Sigmoid colon (tissue), 7 donors: Measurements from ENCODE around the gene SLC22A8. TPM values are rescaled to one million over a fixed set of nuclear protein-coding genes. Genes with fewer than 3 reads are reported as not detected.

Experiments
- DNase-seq: peaks from one replicate; pipeline ENCODE4 v3.0.0-alpha.2; 2019
- H3K27ac ChIP-seq, 4 donors: fragments of 200-600 bp; sonication (generic); one replicate each; pipeline ENCODE4 v1.5.1; 2016 to 2019; ENCODE audit warnings: mild to moderate bottlenecking in 1 of 4
- H3K27me3 ChIP-seq, 3 donors: fragments of 200-600 bp; sonication (generic); one replicate each; pipeline ENCODE4 v1.5.1; 2019; ENCODE audit warnings: mild to moderate bottlenecking in 1 of 3
- H3K36me3 ChIP-seq, 4 donors: fragments of 200-600 bp; sonication (generic); one replicate each; pipeline ENCODE4 v1.5.1; 2016 to 2019
- H3K4me1 ChIP-seq, 4 donors: fragments of 200-600 bp; sonication (generic); one replicate each; pipeline ENCODE4 v1.5.1; 2017 to 2019
- H3K4me3 ChIP-seq, 4 donors: fragments of 200-600 bp; sonication (generic); one replicate each; pipeline ENCODE4 v1.5.1; 2017 to 2019; ENCODE audit warnings: mild to moderate bottlenecking in 2 of 4, moderate library complexity in 1 of 4
- H3K9me3 ChIP-seq, 4 donors: fragments of 200-600 bp in 3 of 4; sonication (generic) in 3 of 4; one replicate each; pipeline versions ENCODE4 v1.5.1 to v1.6.1; 2013 to 2019
- EP300 ChIP-seq, 4 donors: sonication (generic); formaldehyde crosslinking; IDR thresholded peaks; one replicate each; pipeline ENCODE4 v1.6.1; 2017; ENCODE audit warnings: antibody characterized with exemption in 4 of 4
- POLR2A ChIP-seq, 2 donors: fragments of 450-650 bp; IDR thresholded peaks; one replicate each; pipeline ENCODE4 v1.6.1; 2016; ENCODE audit warnings: antibody characterized with exemption in 2 of 2, mild to moderate bottlenecking in 2 of 2, moderate library complexity in 2 of 2
- POLR2AphosphoS5 ChIP-seq, 4 donors: sonication (generic); formaldehyde crosslinking; IDR thresholded peaks; one replicate each; pipeline ENCODE4 v1.6.1; 2017; ENCODE audit warnings: antibody characterized with exemption in 4 of 4
- WGBS, 2 donors: extraction: QIAGEN DNeasy Blood & Tissue Kit; methylation state at CpG; one replicate each; pipeline ENCODE4 v1.1.7; 2013; 5-methylcytosine and 5-hydroxymethylcytosine counted together
- intact Hi-C: fragments of 100-400 bp; cut with DNase I; formaldehyde crosslinking; loops from one replicate; pipeline ENCODE4 v1.15.1; 2023
- polyA plus RNA-seq, 3 donors: library from polyadenylated mRNA; stranded (reverse); fragments of 200-250 nt; gene quantifications; one replicate each; pipeline ENCODE4 v1.2.3, GENCODE V29; 2013
- total RNA-seq, 4 donors: library from RNA; depleted of rRNA; stranded (reverse); fragments of >200 nt; gene quantifications; one replicate each; pipeline ENCODE4 v1.1.0, GENCODE V29; 2016
- TF ChIP-seq, protein P1 (sequence below), 4 experiments: fragments of 450-650 bp in 3 of 4; fragments of 200-600 bp in 1 of 4; IDR thresholded peaks; one replicate each; pipeline ENCODE4 v1.5.1; 2016 to 2019; ENCODE audit warnings: antibody characterized with exemption in 4 of 4, mild to moderate bottlenecking in 3 of 4, moderate library complexity in 2 of 4
- donor health status: healthy with polysubstance abuse.
- donor health status: Bipolar disorder and iron deficiency.
- donor health status: healthy.

The SLC22A8 gene
- total and polyA plus RNA-seq, 7 donors = not detected

DNA sequence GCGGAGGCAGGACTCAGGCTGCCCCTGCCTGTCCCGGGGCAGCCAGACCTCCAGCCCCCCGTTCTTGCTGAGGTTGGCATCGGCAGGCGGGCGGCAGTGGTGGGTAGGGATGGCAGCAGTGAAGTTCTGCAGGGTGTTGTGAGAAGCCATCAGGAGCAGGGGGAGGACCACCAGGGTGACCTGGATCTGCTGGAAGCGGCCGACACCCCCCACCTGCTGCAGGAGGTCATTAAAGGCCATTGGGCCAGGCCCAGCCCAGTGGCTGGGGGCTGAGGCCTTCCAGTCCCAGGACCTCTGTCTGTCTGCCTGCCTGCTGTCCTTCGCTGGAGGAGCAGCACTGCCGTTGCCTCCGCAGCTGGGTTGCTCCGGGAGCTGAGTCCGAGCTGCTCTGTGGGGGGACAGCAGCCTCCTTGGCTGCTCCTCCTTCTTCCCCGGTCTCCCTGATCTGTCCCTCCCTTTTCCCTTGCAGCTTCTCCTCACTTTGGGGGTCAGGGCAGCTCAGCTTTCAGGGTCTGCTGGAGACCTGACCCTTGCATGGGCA is 31.1 kb downstream of the SLC22A8 start, which contains the start of gene SLC22A6:
TSS of gene SLC22A6 (minus strand) at position 517 of the 541 bp plus-strand sequence. CDS start at position 240, 277 bp downstream.
- intact Hi-C loops = no loop called here
- no peaks in the 10 kb centered on the region for H3K36me3 ChIP-seq
- no peak within 1 kb of the TSS for H3K27ac ChIP-seq
- 69 to 70% methylated on average over 14 of the region's 14 CpGs for WGBS, 2 donors
- no peaks in the 10 kb centered on the region for H3K4me1 ChIP-seq
- no peaks in the 10 kb centered on the region for H3K9me3 ChIP-seq
- H3K27me3 ChIP-seq = no peaks in the 10 kb centered on the region
- no peak for TF ChIP-seq EP300 (IDR thresholded peaks at IDR 0.05)
- no peak for TF ChIP-seq POLR2A (IDR thresholded peaks at IDR 0.05)
- TF ChIP-seq, protein P1, sequence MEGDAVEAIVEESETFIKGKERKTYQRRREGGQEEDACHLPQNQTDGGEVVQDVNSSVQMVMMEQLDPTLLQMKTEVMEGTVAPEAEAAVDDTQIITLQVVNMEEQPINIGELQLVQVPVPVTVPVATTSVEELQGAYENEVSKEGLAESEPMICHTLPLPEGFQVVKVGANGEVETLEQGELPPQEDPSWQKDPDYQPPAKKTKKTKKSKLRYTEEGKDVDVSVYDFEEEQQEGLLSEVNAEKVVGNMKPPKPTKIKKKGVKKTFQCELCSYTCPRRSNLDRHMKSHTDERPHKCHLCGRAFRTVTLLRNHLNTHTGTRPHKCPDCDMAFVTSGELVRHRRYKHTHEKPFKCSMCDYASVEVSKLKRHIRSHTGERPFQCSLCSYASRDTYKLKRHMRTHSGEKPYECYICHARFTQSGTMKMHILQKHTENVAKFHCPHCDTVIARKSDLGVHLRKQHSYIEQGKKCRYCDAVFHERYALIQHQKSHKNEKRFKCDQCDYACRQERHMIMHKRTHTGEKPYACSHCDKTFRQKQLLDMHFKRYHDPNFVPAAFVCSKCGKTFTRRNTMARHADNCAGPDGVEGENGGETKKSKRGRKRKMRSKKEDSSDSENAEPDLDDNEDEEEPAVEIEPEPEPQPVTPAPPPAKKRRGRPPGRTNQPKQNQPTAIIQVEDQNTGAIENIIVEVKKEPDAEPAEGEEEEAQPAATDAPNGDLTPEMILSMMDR (IDR thresholded peaks at IDR 0.05) = no peak
- TF ChIP-seq POLR2AphosphoS5 (IDR thresholded peaks at IDR 0.05) = no peak
- H3K4me3 ChIP-seq = no peak within 1 kb of the TSS
- DNase-seq = no peak

DNA sequence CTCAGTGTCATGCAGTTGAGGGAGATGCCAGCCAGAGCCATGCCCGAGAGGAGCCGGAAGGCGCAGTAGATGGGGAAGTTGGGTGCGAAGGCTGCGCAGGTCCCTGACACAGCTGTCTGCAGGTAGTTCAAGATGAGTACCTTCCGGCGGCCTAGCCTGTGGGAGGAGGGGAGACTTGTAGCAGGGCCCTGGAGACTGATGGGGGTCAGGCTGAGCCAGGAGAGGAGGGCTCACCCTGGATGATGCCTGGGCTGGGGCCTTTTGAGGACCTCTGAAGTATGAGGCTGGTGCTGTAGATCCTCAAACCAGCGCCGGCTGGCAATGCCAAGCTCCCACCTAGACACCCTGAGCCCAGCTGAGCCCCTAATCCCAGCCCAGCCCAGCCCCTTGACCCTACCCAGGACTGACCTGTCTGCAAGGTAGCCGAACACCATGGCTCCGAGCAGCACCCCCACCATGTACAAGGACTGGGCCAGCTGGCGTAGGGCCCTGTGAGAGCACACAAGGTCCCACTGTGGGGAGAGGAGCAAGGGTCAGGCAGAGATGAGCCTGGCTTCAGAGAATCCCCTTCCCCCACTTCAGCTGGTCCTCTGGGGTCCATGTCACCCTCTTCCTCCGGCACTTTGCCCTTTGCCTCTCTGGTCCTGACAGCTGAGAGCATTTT is 32.0 kb downstream of the SLC22A8 start:
- DNase-seq = no peak
- Histone ChIP-seq H3K36me3 (no peaks in the 10 kb centered on the region), H3K4me1 (no peaks in the 10 kb centered on the region), H3K27me3 (no peaks in the 10 kb centered on the region), H3K4me3 (no peak overlapping the region), H3K27ac (no peak overlapping the region), H3K9me3 (no peaks in the 10 kb centered on the region)
- intact Hi-C loops = no loop called here
- WGBS, 2 donors = 88% methylated on average over 13 of the region's 13 CpGs
- TF ChIP-seq POLR2AphosphoS5 (IDR thresholded peaks at IDR 0.05) (no peak), EP300 (IDR thresholded peaks at IDR 0.05) (no peak), POLR2A (IDR thresholded peaks at IDR 0.05) (no peak)
- TF ChIP-seq, protein P1 (IDR thresholded peaks at IDR 0.05) = no peak

DNA sequence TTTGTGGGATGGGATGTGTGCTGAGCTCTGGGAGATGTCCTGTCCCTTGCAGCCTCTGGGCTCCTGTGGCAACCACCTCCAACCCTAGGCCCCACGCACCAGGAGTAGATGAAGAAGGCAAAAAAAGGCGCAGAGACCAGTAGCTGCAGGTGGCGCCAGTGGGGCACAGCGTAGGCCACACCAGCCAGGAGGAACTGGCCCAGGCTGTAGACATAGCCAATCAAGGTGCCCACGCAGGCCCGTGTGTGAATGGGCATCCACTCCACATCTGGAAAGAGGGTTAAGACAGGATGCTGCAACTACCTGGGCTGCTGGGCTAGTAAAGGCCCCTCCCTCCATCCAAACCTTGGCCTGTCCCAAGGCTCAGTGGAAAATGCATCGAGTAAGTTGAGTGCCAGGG is 33.9 kb downstream of the SLC22A8 start:
- intact Hi-C loops = no loop called here
- TF ChIP-seq EP300 (IDR thresholded peaks at IDR 0.05) = no peak
- no peak for TF ChIP-seq POLR2A (IDR thresholded peaks at IDR 0.05)
- TF ChIP-seq, protein P1 (IDR thresholded peaks at IDR 0.05) = no peak
- H3K9me3 ChIP-seq = no peaks in the 10 kb centered on the region
- no peak overlapping the region for H3K4me3 ChIP-seq
- 85 to 91% methylated on average over 7 of the region's 7 CpGs for WGBS, 2 donors
- H3K36me3 ChIP-seq = no peaks in the 10 kb centered on the region
- H3K27ac ChIP-seq = no peak overlapping the region
- DNase-seq = no peak
- H3K27me3 ChIP-seq = no peaks in the 10 kb centered on the region
- no peaks in the 10 kb centered on the region for H3K4me1 ChIP-seq

DNA sequence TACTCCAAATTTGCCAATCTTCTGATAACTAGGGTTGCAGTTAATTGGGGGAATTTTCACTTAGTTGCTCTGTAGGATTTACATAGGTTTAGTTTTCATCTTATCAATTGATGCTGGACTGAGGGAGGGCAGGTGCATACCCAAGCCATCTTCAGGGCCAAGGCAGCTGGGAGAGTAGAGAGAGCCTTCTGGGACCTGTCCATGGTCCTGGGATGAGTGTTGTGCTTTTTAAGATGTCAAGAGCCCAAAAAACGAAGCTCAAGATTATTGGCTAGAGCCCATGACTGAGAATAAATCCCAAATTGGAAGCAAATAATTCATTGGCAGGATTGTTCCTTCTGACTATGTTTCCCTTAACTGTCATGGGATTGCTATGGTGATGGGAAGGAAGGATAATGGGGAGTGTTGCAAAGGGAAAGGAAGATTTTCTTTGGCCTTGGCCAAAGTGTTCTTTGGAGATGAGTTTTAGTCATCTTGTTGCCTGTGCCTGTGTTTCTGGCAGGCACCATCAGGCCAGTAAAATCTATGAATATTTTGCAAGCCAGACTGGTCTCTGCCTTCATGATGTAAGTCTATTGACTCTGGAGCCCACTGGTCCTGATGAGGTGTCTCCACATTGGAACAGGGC is 35.4 kb downstream of the SLC22A8 start:
- H3K9me3 ChIP-seq = no peaks in the 10 kb centered on the region
- intact Hi-C loops = no loop called here
- H3K4me1 ChIP-seq = no peaks in the 10 kb centered on the region
- H3K36me3 ChIP-seq = no peaks in the 10 kb centered on the region
- no peaks in the 10 kb centered on the region for H3K27me3 ChIP-seq
- DNase-seq = no peak
- H3K27ac ChIP-seq = no peak overlapping the region
- TF ChIP-seq, protein P1 (IDR thresholded peaks at IDR 0.05) = no peak
- TF ChIP-seq EP300 (IDR thresholded peaks at IDR 0.05) (no peak), POLR2AphosphoS5 (IDR thresholded peaks at IDR 0.05) (no peak), POLR2A (IDR thresholded peaks at IDR 0.05) (no peak)
- H3K4me3 ChIP-seq = no peak overlapping the region
- WGBS, 2 donors = 22 to 44% methylated on average over 1 of the region's 1 CpG
